ENCODE data around the gene EPN2. TPM values are rescaled to one million over a fixed set of nuclear protein-coding genes. Genes with fewer than 3 reads are reported as not detected.

The EPN2 gene
- total RNA-seq, 4 donors from 2014 or later, result 69.4 to 251 (median 96.3) TPM

DNA sequence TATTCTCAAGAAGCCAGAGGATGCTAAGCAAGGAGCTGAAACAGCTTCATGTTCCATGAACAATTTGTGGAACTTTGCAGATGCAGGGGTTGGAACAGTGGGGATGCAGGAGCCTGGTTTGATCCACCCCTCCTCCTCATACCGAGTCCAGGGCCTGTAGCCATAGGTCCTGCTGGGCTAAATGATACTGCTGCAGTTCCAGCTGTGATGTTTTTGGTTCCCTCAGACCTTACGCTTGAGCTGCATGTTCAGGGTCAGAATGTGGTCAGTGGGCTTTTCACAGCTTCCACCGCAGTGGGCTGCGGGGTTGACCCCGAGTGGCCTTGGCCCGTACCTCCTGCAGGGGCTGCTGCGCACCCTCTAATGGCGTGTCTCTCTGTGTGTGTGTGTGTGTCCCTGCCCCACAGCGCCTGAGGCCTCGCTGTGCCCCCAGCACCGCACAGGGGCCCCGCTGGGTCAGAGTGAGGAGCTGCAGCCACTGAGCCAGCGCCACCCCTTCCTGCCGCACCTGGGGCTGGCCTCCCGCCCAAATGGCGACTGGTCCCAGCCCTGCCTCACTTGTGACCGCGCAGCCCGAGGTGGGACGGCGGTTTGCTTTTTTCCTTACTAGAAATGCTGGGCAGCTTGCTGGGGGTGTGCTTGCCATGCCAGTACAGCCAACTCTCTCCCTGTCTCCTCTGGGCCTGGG lies 48.2 kb downstream of the EPN2 start:
- no peak for DNase-seq (ENCODE audit: low spot score in 2 of 2)
- TF ChIP-seq, protein P1, sequence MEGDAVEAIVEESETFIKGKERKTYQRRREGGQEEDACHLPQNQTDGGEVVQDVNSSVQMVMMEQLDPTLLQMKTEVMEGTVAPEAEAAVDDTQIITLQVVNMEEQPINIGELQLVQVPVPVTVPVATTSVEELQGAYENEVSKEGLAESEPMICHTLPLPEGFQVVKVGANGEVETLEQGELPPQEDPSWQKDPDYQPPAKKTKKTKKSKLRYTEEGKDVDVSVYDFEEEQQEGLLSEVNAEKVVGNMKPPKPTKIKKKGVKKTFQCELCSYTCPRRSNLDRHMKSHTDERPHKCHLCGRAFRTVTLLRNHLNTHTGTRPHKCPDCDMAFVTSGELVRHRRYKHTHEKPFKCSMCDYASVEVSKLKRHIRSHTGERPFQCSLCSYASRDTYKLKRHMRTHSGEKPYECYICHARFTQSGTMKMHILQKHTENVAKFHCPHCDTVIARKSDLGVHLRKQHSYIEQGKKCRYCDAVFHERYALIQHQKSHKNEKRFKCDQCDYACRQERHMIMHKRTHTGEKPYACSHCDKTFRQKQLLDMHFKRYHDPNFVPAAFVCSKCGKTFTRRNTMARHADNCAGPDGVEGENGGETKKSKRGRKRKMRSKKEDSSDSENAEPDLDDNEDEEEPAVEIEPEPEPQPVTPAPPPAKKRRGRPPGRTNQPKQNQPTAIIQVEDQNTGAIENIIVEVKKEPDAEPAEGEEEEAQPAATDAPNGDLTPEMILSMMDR (IDR thresholded peaks at IDR 0.05), result no peak
- no peak for TF ChIP-seq POLR2A (IDR thresholded peaks at IDR 0.05)
- 91 to 93% methylated on average over 21 of the region's 21 CpGs for WGBS, 2 donors
- intact Hi-C loops (cut with DNase I; ENCODE audit: low total_unique reads), result loop anchor here (10.0 kb wide), 1 partner anchor 49 kb away; no protein-coding TSS in a partner anchor
- H3K4me3 ChIP-seq (ENCODE audit: low read depth, poor library complexity, severe bottlenecking), result no peak overlapping the region

DNA sequence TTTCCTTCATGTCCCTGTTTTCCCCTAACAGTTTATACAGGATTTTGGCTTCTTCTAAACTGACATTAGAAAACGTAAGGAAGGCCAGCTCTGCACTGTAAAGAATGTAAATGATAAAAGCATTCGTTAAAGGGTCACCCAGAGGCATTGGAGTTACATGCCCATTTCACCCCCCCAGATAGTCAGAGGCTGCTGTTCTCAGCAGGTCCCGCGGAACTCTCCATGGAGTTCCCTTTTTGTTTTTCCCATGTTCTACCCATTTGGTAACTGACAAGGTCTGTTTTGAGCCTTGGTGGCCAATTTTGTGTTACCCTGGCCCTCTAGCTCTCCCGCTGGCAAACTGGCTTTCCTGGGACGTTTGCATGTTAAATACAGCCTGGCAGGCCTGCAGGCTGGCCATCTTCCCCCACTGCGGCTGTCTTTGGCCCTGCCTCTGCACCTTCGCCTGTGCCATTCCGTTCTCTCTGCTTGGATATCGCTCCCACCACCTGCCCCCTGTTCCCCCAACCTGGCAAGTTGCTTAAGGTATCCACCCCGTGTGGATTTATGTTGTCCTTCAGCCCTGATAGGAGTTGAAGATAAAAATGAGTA lies 49.7 kb downstream of the EPN2 start:
- intact Hi-C loops (cut with DNase I; ENCODE audit: low total_unique reads), result loop anchor here (10.0 kb wide), 1 partner anchor 48 kb away; no protein-coding TSS in a partner anchor
- H3K4me3 ChIP-seq (ENCODE audit: low read depth, poor library complexity, severe bottlenecking), result no peak overlapping the region
- 73 to 78% methylated on average over 11 of the region's 11 CpGs for WGBS, 2 donors
- no peak for DNase-seq (ENCODE audit: low spot score in 2 of 2)
- no peak for TF ChIP-seq POLR2A (IDR thresholded peaks at IDR 0.05)
- TF ChIP-seq, protein P1 (IDR thresholded peaks at IDR 0.05), result no peak

DNA sequence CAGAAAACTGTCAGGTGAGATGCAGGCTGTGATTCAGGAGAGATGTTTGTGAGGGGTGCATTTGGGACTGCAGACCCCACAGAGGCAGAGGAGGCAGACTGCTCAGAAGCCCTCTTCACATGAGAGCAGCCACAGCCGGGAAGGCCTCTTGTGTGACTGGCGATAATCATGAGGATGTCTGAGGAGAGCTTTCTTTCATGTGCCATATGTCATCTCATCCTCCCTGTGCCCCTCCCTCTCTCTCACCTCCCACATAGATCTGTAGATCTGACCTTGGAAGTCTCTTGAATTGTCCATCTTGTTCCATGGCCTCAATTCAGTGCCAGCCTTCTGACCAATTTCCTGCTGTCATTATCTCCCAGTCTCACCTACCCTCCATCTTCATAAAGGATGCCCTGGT lies 50.5 kb downstream of the EPN2 start:
- DNase-seq (ENCODE audit: low spot score in 2 of 2), result no peak
- TF ChIP-seq, protein P1 (IDR thresholded peaks at IDR 0.05), result no peak
- no peak overlapping the region for H3K4me3 ChIP-seq (ENCODE audit: low read depth, poor library complexity, severe bottlenecking)
- WGBS, 2 donors, result 73 to 83% methylated on average over 2 of the region's 2 CpGs
- intact Hi-C loops (cut with DNase I; ENCODE audit: low total_unique reads), result loop anchor here (10.0 kb wide), 1 partner anchor 47 kb away; no protein-coding TSS in a partner anchor

DNA sequence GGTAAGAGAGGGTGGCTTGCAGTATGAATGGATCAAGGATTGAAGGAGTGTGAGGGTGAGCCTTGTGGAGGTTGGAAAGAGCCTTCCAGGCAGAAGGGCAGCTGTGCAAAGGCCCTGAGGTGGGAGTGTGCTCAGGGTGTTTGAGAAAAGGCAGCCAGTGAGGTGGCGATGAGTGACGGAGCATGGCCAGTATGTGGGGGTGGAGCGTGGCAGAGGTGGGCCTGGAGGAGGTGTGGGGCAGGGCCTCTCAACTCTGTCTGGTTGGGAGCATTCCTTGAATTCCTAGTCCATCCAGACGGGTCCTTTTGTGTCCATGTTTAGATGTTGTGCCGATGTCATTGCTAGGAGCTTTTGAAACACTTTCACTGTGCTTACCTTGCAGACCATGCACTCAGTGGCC lies 51.3 kb downstream of the EPN2 start:
- WGBS, 2 donors, result 86 to 95% methylated on average over 5 of the region's 5 CpGs
- intact Hi-C loops (cut with DNase I; ENCODE audit: low total_unique reads), result loop anchor here (10.0 kb wide), 1 partner anchor 46 kb away; no protein-coding TSS in a partner anchor
- DNase-seq (ENCODE audit: low spot score in 2 of 2), result no peak

DNA sequence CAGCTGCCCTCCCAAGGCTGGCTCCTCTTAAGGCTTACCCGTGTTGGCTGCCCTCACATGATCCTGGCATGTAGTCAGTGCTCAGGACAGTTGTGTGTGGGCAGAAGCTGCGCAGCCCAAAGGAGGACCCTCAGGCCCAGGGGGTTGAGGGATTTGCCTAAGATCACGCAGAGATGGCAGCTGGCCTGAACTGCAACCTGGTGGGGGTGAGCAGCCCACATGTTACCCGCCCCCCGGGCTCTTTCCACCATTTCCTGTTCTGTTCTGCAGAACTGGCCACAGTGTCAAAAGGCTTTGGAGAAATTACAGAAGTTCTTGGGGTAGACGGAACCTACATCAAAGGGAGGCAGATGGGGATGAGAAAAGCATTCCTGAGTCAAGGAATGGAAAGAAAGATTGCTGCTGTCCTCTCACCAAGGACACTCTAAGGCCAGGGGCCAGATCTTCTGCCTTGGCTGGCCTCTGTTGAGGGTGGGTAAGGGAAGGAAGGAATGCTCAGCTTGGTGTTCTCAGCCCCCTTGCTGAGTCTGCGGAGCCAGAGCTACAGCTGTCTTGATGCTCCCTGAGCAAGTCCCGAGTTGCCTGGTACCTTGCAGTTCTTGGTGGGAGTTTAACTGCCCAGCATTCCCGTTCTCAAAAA lies 53.0 kb downstream of the EPN2 start:
- no peak for DNase-seq (ENCODE audit: low spot score in 2 of 2)
- TF ChIP-seq POLR2A (IDR thresholded peaks at IDR 0.05), result no peak
- TF ChIP-seq, protein P1 (IDR thresholded peaks at IDR 0.05), result no peak
- intact Hi-C loops (cut with DNase I; ENCODE audit: low total_unique reads), result no loop called here
- no peak overlapping the region for H3K4me3 ChIP-seq (ENCODE audit: low read depth, poor library complexity, severe bottlenecking)
- 63 to 72% methylated on average over 9 of the region's 9 CpGs for WGBS, 2 donors

More for the DNA sequence above, 51.3 kb downstream of the EPN2 start:
- no peak for TF ChIP-seq POLR2A (IDR thresholded peaks at IDR 0.05)
- TF ChIP-seq, protein P1 (IDR thresholded peaks at IDR 0.05), result no peak
- H3K4me3 ChIP-seq (ENCODE audit: low read depth, poor library complexity, severe bottlenecking), result no peak overlapping the region
